BJ (cell line): ENCODE data around the gene ERO1A. TPM values are rescaled to one million over a fixed set of nuclear protein-coding genes. Genes with fewer than 3 reads are reported as not detected.
A peak's percentile ranks its signal among the peaks of the same experiment; 100 is the strongest.

Experiments
- CTCF ChIA-PET: fragments of 350-600 bp; formaldehyde crosslinking; extraction: SDS; loops from one replicate; lab custom pipeline; 2021; ENCODE audit warnings: antibody characterized with exemption, inconsistent platforms; lab: Yijun Ruan, JAX
- POLR2A ChIA-PET: fragments of 300-600 bp; sonication (Branson Sonifier 250); formaldehyde crosslinking; extraction: SDS; loops from one replicate; lab custom pipeline; 2021; ENCODE audit warnings: antibody characterized with exemption; lab: Charles Lee
- DNase-seq: peaks from one replicate; pipeline ENCODE4 v3.0.0-alpha.2; 2011; ENCODE audit warnings: low read depth
- H3K27me3 ChIP-seq: 2 replicates; pipeline ENCODE4 v1.6.0; 2011; ENCODE audit warnings: low read length; ENCODE audit not compliant: control insufficient read depth, insufficient read depth
- H3K36me3 ChIP-seq: 2 replicates; pipeline ENCODE4 v1.5.1; 2011; ENCODE audit warnings: low read length; ENCODE audit not compliant: control insufficient read depth, insufficient read depth
- H3K4me3 ChIP-seq: 2 replicates; pipeline ENCODE4 v1.5.1; 2011; ENCODE audit warnings: low read depth, mild to moderate bottlenecking, control low read depth, low read length
- CTCF ChIP-seq: IDR thresholded peaks from 2 replicates; pipeline ENCODE4 v1.5.1; 2011; ENCODE audit warnings: low read depth, mild to moderate bottlenecking, control low read depth, inconsistent platforms, low read length, moderate library complexity; ENCODE audit not compliant: insufficient read depth
- polyA plus RNA-seq: library from polyadenylated mRNA; depleted of rRNA; stranded (reverse); fragments of >200 nt; gene quantifications from 2 replicates; pipeline ENCODE4 v1.2.3, GENCODE V29; 2011

The ERO1A gene
- polyA plus RNA-seq, 1 experiment: 21.0 TPM

GRCh38 chr14:52724360-52724644 is 28.9 kb upstream of the ERO1A start:
- ChIA-PET CTCF (interaction anchor here (1.6 kb wide), 1 partner anchor 14 kb away, joined by 4 read pairs; no protein-coding TSS in a partner anchor), POLR2A (no interaction called here)
- TF ChIP-seq CTCF: no peak
- Histone ChIP-seq H3K27me3 (no peaks in the 10 kb centered on the region), H3K4me3 (no peak overlapping the region), H3K36me3 (peaks cover 12% of the 10 kb centered on the region)
- no peak for DNase-seq

GRCh38 chr14:52723514-52724359 is 28.4 kb upstream of the ERO1A start:
- ChIA-PET POLR2A (no interaction called here), CTCF (interaction anchor here (0.6 to 1.6 kb wide), 3 partner anchors 15 to 458 kb away, joined by 3 to 4 read pairs (median 3); no protein-coding TSS in a partner anchor)
- TF ChIP-seq CTCF: no peak
- no peaks in the 10 kb centered on the region for H3K27me3 ChIP-seq
- no peak for DNase-seq
- H3K4me3 ChIP-seq: no peak overlapping the region
- H3K36me3 ChIP-seq: peaks cover 12% of the 10 kb centered on the region

GRCh38 chr14:52716155-52716554 is 20.8 kb upstream of the ERO1A start:
- Histone ChIP-seq H3K4me3 (no peak overlapping the region), H3K27me3 (no peaks in the 10 kb centered on the region), H3K36me3 (peaks cover 7% of the 10 kb centered on the region)
- ChIA-PET CTCF (no interaction called here), POLR2A (no interaction called here)
- TF ChIP-seq CTCF: no peak
- DNase-seq: no peak

- DNase-seq: no peak
- Histone ChIP-seq H3K36me3 (peaks cover 4% of the 10 kb centered on the region), H3K4me3 (no peak overlapping the region), H3K27me3 (no peaks in the 10 kb centered on the region)
- CTCF ChIA-PET: interaction anchor here (1.3 kb wide), 1 partner anchor 9 kb away, joined by 3 read pairs; no protein-coding TSS in a partner anchor
- no peak for TF ChIP-seq CTCF
- POLR2A ChIA-PET: no interaction called here
Observed at GRCh38 chr14:52711666-52712065, 16.3 kb upstream of the ERO1A start.

- peak within 1 kb of the TSS; percentile 76 for H3K4me3 ChIP-seq
- ChIA-PET POLR2A (interaction anchor here (0.5 to 0.7 kb wide), 3 partner anchors 25 to 231 kb away, joined by 3 to 20 read pairs (median 3); no protein-coding TSS in a partner anchor), CTCF (no interaction called here)
- DNase-seq: peak; percentile 47
- H3K27me3 ChIP-seq: no peaks in the 10 kb centered on the region
- no peaks in the 10 kb centered on the region for H3K36me3 ChIP-seq
- TF ChIP-seq CTCF: no peak
Observed at GRCh38 chr14:52706724-52707706, 11.7 kb upstream of the ERO1A start, which contains the start of gene PSMC6. Gene PSMC6 (plus strand): TSS chr14:52707200. CDS start chr14:52707220, 20 bp downstream.
